GM23248 (cell line): ENCODE results near the gene DCDC2.

Experiments
- EZH2 ChIP-seq: fragments of 200-600 bp; sonication (generic); IDR thresholded peaks from 2 replicates; pipeline ENCODE4 v1.6.1; 2018; ENCODE audit warnings: antibody characterized with exemption, mild to moderate bottlenecking; ENCODE audit not compliant: insufficient read depth, poor library complexity, severe bottlenecking
- EZH2phosphoT487 ChIP-seq: fragments of 200-600 bp; sonication (generic); IDR thresholded peaks from 2 replicates; pipeline ENCODE4 v1.6.1; 2018; ENCODE audit warnings: antibody characterized with exemption, moderate library complexity, mild to moderate bottlenecking, low read depth; ENCODE audit not compliant: insufficient read depth

DNA sequence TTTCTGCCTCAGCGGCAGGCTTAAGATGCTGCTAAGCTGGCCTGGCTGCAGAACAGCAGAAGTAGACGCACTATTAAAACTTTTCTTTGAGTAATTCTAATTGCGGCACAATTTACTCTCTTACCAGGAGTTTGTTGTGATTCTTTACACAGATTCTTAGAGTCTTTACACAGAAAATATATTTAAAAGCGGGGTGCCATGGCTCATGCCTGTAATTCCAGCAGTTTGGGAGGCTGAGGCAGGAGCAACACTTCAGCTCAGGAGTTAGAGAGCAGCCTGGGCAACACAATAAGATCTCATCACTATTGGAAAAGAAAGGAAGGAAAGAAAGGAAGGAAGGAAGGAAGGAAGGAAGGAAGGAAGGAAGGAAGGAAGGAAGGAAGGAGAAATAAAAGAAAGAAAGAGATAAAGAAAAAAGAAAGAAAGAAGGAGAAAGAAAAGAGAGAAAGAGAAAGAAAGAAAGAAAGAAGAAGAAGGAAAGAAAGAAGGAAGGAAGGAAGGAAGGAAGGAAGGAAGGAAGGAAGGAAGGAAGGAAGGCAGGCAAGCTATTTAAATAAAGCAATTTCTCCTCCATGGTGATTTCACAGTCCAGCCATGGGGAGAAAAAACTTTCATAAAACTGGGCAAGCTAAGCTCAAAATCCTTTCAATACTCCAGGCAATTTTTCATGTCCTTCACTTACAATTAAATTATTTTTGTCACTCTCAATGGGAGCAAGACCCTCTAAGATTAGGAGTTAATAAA is 23.8 kb upstream of the DCDC2 start:
- TF ChIP-seq EZH2, result no peak
- TF ChIP-seq EZH2phosphoT487, result no peak
